HEK293 (cell line): ENCODE data around the gene GALE.

Experiments used
- HOXA7 ChIP-seq: sonication (generic); formaldehyde crosslinking; IDR thresholded peaks from 2 replicates; pipeline ENCODE4 v1.8.1; 2022; ENCODE audit warnings: missing genetic modification reagents, borderline replicate concordance
- ZNF274 ChIP-seq, 2 experiments: fragments of 200-500 bp in 1 of 2; fragments of 450-650 bp in 1 of 2; sonication (Bioruptor generic) in 1 of 2; formaldehyde crosslinking in 1 of 2; IDR thresholded peaks; 2 replicates each; pipeline versions ENCODE4 v1.5.1 to v1.6.1; 2014 to 2016; ENCODE audit warnings: borderline replicate concordance in 1 of 2, inconsistent platforms in 1 of 2, low read length in 1 of 2, missing biosample characterization in 1 of 2, missing genetic modification characterization in 1 of 2
- ZNF302 ChIP-seq: fragments of 450-650 bp; formaldehyde crosslinking; IDR thresholded peaks from 2 replicates; pipeline ENCODE4 v1.5.1; 2016; ENCODE audit warnings: missing biosample characterization, missing genetic modification characterization, low read depth
- TF ChIP-seq, protein P1 (sequence below): fragments of 450-650 bp; formaldehyde crosslinking; IDR thresholded peaks from 2 replicates; pipeline ENCODE4 v1.5.1; 2016; ENCODE audit warnings: missing biosample characterization, missing genetic modification characterization

DNA sequence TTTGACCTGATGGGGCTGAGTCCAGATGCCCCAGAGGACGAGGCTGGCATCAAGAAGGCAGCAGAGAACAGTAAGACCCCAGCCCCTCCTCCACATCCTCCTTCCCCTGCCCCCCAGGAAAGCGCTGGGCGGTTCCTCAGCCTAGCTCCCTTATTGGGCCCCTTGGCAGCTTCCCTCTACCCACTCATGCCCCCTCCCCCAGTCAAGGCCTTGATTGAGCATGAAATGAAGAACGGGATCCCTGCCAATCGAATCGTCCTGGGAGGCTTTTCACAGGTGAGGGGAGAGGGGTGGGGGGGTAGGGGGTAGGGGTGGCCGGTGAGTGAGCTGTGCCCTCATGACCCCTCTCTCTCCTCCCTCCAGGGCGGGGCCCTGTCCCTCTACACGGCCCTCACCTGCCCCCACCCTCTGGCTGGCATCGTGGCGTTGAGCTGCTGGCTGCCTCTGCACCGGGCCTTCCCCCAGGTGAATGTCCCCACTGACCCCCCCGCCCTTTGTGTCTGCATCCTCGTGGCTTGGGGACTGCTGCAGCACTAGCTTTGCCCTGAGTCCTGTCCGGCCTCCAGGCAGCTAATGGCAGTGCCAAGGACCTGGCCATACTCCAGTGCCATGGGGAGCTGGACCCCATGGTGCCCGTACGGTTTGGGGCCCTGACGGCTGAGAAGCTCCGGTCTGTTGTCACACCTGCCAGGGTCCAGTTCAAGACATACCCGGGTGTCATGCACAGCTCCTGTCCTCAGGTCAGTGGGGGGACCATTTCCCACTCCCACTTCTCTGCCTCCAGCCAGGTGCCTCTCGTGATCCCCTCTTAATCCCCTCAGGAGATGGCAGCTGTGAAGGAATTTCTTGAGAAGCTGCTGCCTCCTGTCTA, 6.5 kb downstream of the GALE start:
- TF ChIP-seq, protein P1, sequence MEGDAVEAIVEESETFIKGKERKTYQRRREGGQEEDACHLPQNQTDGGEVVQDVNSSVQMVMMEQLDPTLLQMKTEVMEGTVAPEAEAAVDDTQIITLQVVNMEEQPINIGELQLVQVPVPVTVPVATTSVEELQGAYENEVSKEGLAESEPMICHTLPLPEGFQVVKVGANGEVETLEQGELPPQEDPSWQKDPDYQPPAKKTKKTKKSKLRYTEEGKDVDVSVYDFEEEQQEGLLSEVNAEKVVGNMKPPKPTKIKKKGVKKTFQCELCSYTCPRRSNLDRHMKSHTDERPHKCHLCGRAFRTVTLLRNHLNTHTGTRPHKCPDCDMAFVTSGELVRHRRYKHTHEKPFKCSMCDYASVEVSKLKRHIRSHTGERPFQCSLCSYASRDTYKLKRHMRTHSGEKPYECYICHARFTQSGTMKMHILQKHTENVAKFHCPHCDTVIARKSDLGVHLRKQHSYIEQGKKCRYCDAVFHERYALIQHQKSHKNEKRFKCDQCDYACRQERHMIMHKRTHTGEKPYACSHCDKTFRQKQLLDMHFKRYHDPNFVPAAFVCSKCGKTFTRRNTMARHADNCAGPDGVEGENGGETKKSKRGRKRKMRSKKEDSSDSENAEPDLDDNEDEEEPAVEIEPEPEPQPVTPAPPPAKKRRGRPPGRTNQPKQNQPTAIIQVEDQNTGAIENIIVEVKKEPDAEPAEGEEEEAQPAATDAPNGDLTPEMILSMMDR (tag by site-specific recombination), result no peak
- TF ChIP-seq ZNF274 (IDR thresholded peaks at IDR 0.05; ENCODE audit: low read length) (no peak), ZNF274 (tag by site-specific recombination; IDR thresholded peaks at IDR 0.05; ENCODE audit: borderline replicate concordance) (no peak), HOXA7 (no peak), ZNF302 (tag by site-specific recombination) (no peak)
